Activated CD4-positive, alpha-beta T cell treated with anti-CD3 and anti-CD28 coated beads, Interleukin-2, Interleukin-4, amounts not matched to agents 100 ng/mL and 50 ng/mL, durations not matched to agents 16 hours and 8 hours (primary cell): ENCODE results near the gene PLEKHM3.

Experiments
- DNase-seq: peaks from one replicate; pipeline ENCODE4 v3.0.0-alpha.2; 2020; ENCODE audit warnings: low spot score

The PLEKHM3 gene, protein sequence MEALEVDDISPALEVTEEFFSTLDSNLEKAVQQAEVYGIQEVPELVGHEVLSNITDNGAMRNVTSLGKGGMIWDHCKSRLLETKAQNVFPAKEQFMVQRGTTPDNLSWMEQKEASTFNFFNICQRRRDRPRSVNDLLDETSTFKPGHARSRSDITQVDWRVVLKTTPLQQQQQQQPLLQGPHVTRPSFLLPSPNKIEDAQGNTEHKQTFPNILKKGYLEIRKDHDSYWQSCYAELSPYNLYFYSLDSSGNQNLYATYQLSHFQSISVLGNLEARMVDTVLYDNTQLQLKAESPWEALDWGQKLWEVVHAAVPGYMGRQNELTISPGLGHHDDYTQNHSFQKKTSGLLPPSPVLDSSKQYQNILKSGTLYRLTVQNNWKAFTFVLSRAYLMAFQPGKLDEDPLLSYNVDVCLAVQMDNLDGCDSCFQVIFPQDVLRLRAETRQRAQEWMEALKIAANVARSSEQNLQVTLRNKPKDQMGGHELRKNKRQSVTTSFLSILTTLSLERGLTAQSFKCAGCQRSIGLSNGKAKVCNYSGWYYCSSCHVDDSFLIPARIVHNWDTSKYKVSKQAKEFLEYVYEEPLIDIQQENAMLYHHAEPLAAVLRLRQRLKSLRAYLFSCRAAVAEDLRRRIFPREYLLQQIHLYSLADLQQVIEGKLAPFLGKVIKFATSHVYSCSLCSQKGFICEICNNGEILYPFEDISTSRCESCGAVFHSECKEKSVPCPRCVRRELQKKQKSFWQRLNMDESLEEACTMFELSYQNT

DNA sequence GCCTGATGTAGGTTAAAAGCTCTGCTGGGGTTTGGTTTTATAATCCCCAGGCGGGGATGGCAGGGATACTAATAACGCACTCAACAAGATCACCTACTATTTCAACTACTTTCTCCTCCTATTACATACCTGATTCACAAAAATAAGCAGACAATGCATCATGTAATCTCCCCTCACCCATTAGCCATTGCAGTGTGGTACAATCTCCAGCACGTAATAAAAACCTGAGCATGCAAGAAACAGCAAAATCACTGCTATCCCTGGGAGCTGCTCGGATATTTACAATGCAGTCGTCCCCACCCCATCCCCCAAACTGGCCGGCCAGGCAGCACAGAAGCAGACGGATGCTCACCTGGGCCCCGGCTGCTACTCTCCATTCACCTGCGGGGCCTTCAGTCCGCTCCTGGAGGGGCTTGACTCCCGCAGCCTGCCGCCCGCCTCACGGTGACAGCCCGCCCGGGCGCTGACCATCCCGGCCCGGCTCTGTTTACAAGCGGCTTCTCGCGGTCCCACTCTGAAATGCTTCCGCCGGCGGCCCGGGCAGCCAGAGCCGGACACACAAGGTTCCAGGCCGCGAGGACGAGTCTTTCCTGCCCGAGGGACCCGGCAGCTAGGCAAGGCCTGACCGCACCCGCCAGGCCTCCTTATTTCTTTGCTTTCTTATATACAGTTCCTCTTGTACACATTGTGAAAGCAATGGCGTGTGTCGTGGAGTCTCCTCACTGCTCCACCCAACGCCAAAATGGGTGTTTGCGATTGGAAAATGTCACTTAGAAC is at the start of gene PLEKHM3:
Gene PLEKHM3 (minus strand): TSS at position 491 of the 777 bp plus-strand sequence. CDS start 23,888 bp downstream, outside the sequence.
- peak; percentile 81 for DNase-seq

DNA sequence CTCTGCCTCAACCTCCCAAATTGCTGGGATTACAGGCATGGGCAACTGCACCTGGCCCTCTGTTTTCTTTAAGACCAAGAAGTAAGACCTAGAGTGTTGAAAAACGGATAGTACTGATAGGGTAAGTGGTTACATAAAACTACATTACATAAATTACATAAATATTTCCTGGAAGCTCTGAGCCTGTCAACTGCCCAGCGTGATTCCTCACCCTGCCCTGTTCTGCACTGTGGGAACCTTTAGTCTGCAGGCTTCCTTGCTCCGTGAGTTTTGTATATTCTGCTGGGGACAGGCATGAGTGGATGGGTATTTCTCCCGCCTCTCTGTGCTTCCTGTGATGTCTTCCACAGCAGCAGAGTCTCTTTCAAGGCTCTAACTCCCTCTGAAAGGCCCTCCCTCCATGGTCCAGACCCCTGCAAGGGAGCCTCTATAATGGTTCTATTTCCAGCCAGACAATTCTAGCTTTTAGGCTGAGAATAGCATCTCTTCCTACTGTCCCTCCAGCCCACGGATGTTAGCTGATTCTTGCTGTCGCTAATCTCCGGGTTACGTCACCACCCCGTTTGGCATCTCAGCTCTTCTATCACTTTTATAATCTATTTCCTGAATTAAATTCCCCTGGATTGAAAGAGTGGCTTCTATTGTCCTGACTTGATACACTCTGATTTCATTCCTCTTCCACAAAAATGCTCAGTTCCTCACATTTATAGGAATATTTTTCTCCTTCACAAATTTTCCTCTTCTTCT is 49.5 kb upstream of the PLEKHM3 start:
- no peak for DNase-seq

DNA sequence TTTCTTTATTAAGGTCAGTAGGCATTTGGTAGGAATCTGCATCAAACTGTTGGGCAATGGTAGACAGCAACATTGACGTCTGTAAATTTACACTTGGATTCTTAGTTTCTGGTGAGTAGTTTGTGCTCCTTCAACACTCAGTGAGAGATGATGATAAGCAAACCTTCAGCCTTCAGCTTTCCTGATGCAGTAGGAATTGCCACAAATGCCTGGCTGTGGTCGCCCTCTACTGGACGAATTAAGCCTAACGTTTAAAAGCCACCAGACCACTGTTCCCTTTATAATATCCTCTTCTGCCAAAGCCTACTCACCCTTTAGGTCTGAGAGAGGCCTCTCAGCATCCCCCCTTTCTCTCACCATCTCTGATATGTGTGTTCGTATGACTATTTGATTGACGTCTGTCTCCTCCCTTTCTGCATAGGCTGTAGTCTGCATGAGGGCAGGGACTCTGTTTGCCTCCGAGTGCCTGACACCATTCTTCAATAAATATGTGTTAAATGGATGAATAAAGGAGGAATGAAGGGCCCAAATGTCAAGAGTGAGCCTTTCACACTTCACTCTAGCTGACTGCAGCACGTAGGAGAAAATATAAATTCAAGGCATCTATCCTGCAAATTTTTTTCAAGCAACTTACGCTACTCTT is 47.0 kb upstream of the PLEKHM3 start:
- DNase-seq = peak; percentile 65

DNA sequence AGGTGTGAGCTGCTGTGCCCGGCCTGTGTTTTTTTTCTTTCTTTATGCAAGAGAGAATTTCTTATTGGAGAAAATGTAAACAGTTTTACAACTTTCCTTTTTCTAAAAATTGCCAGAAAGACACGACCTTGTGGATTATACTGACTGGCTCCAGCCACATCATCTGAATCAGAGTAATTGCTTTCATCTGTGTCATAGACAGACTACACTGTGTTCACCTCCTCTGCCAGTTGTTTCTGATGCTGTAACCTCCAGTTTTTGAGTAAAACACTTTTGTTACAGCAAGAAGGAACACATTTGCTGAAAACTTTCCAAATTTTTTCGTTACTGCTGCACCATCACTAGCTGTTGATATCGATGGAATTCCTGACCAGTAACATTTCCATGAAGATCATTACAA is 43.9 kb upstream of the PLEKHM3 start:
- no peak for DNase-seq

DNA sequence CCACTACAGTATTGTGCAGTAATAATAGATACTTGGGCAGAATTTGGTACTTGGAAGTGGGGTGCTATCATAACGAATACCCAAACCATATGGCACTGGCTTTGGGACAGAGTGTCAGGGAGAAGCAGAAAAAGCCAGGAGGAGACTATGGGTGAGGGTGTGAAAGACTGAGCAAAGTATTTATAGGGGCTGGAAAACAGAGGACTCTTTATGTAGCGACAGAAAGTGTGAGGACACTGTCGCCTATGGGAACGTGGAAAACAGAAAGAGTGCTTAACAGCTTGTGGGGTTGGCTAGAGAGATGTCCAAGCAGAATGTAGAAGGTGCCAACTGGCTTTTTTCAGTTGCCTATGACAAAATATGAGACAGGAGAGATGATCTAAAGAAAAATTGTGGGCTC is 40.7 kb upstream of the PLEKHM3 start:
- DNase-seq = no peak

DNA sequence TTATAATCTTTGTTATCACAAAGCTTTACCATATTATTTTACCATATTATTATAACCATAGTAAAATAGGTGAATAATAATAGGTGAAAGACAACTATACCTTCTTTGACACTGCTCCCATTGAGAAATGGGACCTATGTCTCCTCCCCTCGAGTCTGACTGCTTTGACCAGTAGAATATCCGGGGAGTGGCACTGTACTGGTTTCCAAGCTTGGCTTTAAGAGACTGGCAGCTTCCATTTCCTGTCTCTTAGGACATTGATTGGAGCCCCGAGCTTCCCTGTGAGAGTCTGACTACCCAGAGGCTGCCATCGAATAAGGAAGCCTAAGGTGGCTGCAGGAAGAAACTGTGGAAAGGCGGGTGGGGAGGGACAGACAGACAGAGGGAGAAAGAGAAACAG is 40.1 kb upstream of the PLEKHM3 start:
- no peak for DNase-seq

DNA sequence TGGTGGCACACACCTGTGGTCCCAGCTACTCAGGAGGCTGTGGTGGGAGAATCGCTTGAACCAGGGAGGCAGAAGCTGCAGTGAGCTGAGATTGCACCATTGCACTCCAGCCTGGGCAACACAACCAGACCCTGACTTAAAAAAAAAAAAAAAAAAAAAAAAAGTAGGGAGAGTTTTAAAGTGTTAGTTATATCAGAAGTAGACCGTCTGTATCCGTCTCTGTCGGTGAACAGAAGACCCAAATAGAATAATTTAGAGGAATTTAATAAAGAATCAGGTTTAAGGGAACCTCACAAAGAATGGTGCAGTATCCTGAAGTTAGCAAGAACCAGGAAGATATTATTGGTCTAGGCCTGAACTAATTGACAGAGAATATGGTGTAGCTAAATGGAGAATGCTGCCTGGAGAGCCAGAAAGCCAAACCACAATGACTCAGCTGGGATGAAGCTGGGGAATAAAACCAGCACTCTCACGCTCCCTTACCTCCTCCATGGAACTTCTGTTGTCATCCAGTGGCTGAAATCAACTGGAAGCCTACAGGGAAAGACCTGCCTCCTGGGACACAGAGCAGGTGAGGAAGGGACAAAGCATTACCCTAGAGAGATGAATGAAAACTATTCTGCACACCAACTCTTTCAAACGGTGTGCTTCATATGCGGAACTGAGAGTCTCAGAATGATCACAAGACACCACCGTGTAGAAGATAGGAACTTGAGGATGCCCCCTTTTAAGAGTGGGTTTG is 39.1 kb upstream of the PLEKHM3 start:
- DNase-seq = no peak

DNA sequence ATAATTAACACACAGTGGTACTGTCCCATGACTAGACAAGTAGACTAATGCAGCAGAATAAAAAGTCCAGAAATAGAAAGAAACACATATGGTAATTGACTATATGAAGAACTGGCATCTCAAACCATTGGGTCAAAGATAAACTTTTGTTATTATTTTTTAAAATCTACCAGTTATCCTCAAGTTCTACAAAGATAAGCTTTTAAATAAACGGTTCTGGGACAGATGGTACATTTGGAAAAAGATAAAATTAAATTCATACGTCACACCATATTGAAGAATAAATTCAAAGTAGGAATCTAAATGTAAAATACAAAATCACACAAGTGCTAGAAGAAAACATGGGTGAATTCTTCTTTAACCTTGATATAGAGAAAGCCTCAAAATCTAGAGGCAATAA is 37.6 kb upstream of the PLEKHM3 start:
- no peak for DNase-seq

DNA sequence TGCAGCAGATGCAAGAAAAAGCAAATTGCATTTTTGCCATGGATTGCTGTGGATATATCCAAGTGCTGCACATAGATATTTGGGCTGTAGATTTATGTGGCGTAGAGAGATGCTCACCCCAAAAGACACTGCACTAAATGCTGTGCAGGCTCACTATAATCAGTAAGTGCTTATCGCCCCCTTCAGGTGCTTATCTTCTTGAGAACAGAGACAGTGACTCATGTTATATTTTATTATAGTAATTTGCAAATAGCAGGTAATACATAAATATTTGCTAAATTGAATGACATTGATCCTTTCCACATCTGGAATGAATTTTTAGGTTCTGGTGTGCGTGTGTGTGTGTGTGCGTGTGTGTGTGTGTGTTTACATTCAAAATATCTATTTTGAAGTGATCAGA is 36.8 kb upstream of the PLEKHM3 start:
- DNase-seq = peak; percentile 6

DNA sequence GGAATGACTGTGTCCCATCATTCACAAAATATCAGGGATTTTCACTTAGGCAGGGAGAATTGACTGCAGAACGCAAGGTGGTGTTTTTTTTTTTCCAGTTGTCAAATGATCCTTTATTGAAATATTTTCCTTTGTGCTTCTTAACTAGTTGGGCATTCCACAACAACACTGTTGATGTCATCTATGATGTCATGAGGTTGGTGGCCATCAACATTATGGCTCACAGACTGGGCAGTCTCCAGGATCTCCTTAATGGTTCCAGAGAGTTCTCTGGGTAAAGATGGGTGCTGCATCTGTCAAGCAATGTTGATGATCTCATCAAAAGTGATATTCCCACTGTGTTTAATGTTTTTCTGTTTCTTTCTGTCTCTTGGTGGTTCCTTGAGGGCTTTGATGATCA is 31.8 kb upstream of the PLEKHM3 start:
- DNase-seq = no peak

DNA sequence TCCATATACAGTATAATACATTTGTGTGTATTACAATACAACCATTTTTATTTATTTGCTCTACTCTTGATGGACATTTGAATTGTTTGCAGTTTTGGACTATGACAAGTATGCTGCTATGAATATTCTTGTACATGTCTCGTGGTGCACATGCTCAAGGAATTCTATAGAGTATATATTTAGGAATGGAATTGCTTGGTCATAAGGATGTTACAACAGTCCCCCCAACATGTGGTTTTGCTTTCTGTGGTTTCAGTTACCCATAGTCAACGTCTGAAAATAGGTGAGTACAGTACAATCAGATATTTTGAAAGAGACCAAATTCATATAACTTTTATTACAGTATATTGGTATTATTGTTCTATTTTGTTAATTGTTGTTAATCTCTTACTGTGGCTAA is 24.1 kb upstream of the PLEKHM3 start:
- no peak for DNase-seq

DNA sequence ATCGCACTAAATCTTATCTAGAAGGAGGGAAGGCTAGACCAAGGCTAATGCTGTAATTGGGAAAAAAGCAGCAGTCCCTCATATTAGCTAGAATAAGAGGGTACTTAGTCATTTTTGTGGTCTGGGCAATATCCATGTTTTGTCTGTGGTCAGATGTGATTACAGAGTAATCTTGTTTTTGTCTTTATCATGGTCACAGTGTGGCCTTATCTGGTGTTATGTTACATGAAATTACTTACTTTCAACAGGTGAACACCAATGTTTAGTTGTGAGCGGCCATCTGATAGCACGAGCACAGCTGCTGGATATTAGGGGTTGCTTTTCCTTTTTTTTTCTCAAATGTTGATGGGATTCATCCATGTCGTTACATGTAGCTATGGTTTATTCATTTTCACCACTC is 23.7 kb upstream of the PLEKHM3 start:
- no peak for DNase-seq

DNA sequence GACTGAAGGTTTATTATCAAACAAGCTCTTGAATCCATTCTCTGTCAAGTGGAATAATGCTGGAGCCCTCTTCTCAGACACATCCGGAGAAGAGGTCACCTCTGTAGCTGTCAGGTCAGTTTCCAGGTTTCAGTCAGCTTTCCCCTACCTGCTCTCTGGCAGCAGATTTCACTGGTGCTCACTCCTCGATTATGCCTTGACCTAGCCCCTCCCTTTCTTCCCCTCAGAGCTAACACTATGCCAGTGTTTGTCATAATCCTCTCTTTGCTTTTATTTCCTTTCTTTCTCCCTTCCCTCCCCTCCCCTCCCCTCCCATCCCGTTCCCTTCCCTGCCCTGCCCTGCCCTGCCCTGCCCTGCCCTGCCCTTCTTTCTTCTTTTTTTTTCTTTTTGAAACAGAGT is 22.5 kb upstream of the PLEKHM3 start:
- no peak for DNase-seq

DNA sequence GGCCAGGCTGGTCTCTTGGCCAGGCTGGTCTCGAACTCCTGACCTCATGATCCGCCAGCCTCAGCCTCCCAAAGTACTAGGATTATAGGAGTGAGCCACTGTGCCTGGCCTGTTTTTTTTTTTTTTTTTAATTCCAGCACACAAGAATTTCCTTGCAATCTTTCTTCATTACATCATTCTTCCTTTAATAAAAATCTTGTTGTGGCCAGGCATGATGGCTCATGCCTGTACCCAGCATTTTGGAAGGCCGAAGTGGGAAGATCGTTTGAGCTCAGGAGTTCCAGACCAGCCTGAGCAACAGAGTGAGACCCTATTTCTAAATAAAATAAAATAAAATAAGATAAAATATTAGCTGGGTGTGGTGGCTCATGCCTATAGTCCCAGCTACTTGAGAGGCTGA is 21.4 kb upstream of the PLEKHM3 start:
- no peak for DNase-seq

DNA sequence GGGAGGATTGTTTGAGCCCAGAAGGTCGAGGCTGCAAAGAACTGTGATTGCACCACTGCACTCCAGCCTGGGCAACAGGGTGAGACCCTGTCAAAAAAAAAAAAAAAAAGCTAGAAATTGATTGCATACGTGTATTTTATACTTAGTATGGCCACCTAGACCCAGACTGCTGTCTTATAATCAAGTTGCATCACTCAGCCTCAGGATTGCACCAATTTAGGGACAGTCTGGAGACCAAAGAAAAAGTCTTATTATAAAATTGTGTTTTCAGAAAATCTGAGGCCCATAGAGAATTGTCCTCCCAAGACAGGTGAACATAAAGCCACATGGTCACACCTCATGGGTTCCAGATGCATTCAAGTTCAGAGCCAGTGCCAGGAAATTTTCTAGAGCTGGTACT is 17.1 kb upstream of the PLEKHM3 start:
- DNase-seq = no peak

DNA sequence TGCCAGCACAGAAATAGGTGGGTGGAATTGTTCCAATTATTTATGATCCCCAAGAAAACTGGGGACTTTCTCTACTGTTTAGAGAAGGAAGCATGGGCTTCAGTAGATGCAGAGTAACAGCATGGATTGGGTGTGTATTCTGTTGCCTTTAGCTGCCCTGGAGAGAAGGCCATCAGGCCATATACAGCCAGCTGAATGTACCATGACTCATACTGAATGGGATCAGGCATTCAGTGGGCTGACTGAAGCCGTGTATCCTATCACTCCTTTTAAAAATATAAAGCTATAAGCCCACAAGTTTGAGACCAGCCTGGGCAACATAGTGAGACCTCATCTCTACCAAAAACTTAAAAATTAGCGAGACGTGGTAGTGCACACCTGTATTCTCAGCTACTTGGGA is 16.7 kb upstream of the PLEKHM3 start:
- no peak for DNase-seq

DNA sequence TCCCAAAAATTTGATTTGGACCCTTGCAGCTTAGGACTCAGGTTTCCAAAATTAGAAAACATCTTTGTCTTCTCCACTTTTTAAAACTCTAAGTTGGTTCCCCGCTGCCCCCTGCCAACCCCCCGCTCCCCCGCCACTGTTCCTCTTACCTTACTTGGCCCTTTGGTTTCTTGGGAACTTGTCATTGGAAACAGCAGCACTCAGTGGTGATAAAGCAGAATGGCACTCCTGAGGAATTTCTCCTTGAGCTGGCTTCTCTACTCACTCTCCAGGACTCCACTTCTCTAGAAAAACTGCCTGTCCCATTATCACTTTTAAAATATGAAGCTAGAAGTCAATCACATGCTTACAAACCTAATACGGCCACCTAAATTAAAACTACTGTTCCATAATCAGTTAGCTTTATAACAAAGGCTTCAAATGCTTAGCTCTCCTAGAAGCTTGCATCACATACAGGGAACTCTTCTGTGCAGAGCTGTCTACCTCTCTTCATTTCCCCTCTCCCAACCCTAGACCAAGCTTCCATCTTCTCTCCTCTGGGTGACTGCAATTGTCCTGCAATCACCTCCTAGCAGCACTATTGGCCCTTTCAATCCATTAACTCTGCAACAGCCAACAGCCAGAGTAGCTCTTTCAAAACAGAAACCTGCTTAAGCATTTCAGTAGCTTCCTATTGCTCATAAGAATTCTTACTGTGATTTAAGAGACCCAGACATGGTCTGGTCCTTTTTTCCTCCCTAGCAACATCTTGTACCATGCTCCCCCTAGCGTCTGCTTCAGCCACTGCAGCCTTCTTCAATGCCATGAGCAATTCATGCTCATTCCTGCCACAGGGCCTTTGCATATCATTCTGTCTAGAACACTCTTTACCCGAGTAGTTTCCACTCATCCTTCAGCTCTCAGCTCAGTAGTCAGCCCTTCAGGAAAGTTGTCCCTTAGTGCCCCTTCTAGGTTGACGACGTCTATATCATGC is 15.2 kb upstream of the PLEKHM3 start:
- DNase-seq = peak; percentile 85

DNA sequence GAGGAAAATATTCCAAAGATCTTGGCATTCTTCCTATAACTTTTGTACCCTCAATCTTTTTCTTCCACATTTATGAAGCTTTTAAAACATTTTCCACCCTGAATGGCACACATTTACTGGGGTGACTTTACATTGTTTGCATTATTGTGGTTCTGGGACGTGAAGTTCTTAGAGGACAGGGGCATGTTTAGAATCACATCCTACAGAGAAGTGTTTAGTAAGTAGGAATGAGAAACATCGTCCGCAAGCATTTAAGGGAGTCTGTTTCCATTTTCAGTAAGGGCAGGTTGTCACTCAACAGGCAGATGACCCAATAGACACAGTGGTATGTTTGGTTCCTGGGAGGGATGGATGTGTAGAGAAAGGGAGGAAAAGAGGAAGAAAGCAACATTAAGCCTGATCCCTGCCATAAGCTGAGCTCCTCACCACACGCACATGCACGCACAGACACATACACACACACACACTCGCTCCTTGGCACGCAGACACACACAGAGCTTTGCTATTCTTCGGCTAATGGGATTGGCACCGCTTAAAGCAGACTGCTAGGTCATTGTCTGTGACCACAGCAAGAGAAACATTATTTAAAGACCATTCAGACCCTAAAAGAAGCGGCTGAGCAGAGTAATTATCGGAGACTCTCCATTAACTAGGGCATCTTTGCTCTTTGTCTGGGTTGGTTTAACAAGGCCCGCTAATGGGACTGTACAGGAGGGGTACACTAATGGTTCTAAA is 14.2 kb upstream of the PLEKHM3 start:
- DNase-seq = no peak
